Measurements from ENCODE around the gene RAMACL. TPM values are rescaled to one million over a fixed set of nuclear protein-coding genes. Genes with fewer than 3 reads are reported as not detected.

The RAMACL gene
- total RNA-seq, 1 donor from 2014 or later: 4.9 TPM

DNA sequence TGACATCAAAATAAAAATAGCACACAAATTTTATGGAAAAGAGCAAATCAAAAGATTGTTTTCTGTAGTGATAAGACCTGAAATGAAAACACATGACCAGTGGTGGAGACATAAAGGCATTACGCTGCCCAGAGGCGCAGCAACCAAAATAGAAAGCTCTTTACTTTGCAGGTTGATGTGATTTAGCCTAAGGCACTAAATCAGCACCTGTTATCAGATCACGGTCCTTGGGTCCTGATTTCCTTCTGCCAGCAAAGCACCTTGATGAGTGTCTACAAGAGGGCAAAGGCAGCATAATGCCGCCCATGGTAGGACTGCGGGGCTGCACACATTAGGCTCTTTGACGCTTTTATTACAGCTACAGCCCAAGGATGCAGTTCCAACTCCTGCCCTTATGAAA, 19.3 kb upstream of the RAMACL start:
- Mint-ChIP-seq H3K27ac (ENCODE audit: unreplicated experiment) (no peak overlapping the region), H3K4me3 (ENCODE audit: unreplicated experiment) (no peak overlapping the region), H3K9me3 (ENCODE audit: unreplicated experiment) (no peaks in the 10 kb centered on the region), H3K36me3 (ENCODE audit: low read depth, unreplicated experiment) (peaks cover 19% of the 10 kb centered on the region), H3K27me3 (ENCODE audit: unreplicated experiment) (peaks cover 5% of the 10 kb centered on the region), H3K4me1 (ENCODE audit: unreplicated experiment) (peaks cover 47% of the 10 kb centered on the region)
- TF ChIP-seq, protein P1, sequence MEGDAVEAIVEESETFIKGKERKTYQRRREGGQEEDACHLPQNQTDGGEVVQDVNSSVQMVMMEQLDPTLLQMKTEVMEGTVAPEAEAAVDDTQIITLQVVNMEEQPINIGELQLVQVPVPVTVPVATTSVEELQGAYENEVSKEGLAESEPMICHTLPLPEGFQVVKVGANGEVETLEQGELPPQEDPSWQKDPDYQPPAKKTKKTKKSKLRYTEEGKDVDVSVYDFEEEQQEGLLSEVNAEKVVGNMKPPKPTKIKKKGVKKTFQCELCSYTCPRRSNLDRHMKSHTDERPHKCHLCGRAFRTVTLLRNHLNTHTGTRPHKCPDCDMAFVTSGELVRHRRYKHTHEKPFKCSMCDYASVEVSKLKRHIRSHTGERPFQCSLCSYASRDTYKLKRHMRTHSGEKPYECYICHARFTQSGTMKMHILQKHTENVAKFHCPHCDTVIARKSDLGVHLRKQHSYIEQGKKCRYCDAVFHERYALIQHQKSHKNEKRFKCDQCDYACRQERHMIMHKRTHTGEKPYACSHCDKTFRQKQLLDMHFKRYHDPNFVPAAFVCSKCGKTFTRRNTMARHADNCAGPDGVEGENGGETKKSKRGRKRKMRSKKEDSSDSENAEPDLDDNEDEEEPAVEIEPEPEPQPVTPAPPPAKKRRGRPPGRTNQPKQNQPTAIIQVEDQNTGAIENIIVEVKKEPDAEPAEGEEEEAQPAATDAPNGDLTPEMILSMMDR (IDR thresholded peaks at IDR 0.05; ENCODE audit: unreplicated experiment): no peak
- no peak for DNase-seq (ENCODE audit: low spot score)

GRCh38 chr6:166604911-166605310, 18.4 kb upstream of the RAMACL start:
- no peak for DNase-seq (ENCODE audit: low spot score)
- no peaks in the 10 kb centered on the region for H3K9me3 Mint-ChIP-seq (ENCODE audit: unreplicated experiment)
- H3K27ac Mint-ChIP-seq (ENCODE audit: unreplicated experiment): peak overlapping the region; percentile 52
- TF ChIP-seq, protein P1 (IDR thresholded peaks at IDR 0.05; ENCODE audit: unreplicated experiment): no peak
- H3K4me3 Mint-ChIP-seq (ENCODE audit: unreplicated experiment): no peak overlapping the region
- peaks cover 19% of the 10 kb centered on the region for H3K36me3 Mint-ChIP-seq (ENCODE audit: low read depth, unreplicated experiment)
- H3K27me3 Mint-ChIP-seq (ENCODE audit: unreplicated experiment): peaks cover 4% of the 10 kb centered on the region
- peaks cover 46% of the 10 kb centered on the region for H3K4me1 Mint-ChIP-seq (ENCODE audit: unreplicated experiment)

GRCh38 chr6:166604328-166604727, 17.9 kb upstream of the RAMACL start:
- Mint-ChIP-seq H3K4me3 (ENCODE audit: unreplicated experiment) (no peak overlapping the region), H3K27ac (ENCODE audit: unreplicated experiment) (no peak overlapping the region), H3K27me3 (ENCODE audit: unreplicated experiment) (peaks cover 3% of the 10 kb centered on the region), H3K4me1 (ENCODE audit: unreplicated experiment) (peaks cover 50% of the 10 kb centered on the region), H3K36me3 (ENCODE audit: low read depth, unreplicated experiment) (peaks cover 20% of the 10 kb centered on the region), H3K9me3 (ENCODE audit: unreplicated experiment) (no peaks in the 10 kb centered on the region)
- TF ChIP-seq, protein P1 (IDR thresholded peaks at IDR 0.05; ENCODE audit: unreplicated experiment): no peak
- DNase-seq (ENCODE audit: low spot score): no peak

GRCh38 chr6:166603043-166603690, 16.7 kb upstream of the RAMACL start:
- Mint-ChIP-seq H3K27me3 (ENCODE audit: unreplicated experiment) (no peaks in the 10 kb centered on the region), H3K4me3 (ENCODE audit: unreplicated experiment) (peak overlapping the region; percentile 53), H3K4me1 (ENCODE audit: unreplicated experiment) (peaks cover 50% of the 10 kb centered on the region), H3K27ac (ENCODE audit: unreplicated experiment) (no peak overlapping the region), H3K9me3 (ENCODE audit: unreplicated experiment) (no peaks in the 10 kb centered on the region), H3K36me3 (ENCODE audit: low read depth, unreplicated experiment) (peaks cover 29% of the 10 kb centered on the region)
- TF ChIP-seq, protein P1 (IDR thresholded peaks at IDR 0.05; ENCODE audit: unreplicated experiment): no peak
- no peak for DNase-seq (ENCODE audit: low spot score)

DNA sequence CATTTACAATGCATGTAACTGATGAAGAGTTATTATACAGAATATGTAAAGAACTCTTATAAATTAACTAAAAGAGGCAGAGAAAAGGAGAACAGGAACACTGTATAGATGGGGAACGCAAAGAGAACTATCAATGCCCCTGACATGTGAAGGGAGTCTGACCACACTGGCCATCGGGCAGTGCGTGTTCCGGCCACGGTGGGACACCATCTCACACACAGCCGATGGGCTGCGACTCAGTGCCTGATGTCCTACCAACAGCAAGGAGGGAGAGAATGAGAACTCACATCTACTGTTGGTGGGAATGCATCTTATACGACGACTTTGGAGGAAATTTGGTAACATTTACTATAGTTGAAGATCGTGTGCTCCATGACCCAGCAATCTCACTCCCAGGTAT, 15.5 kb upstream of the RAMACL start:
- TF ChIP-seq, protein P1 (IDR thresholded peaks at IDR 0.05; ENCODE audit: unreplicated experiment): no peak
- Mint-ChIP-seq H3K27ac (ENCODE audit: unreplicated experiment) (no peak overlapping the region), H3K4me3 (ENCODE audit: unreplicated experiment) (no peak overlapping the region), H3K9me3 (ENCODE audit: unreplicated experiment) (no peaks in the 10 kb centered on the region), H3K27me3 (ENCODE audit: unreplicated experiment) (no peaks in the 10 kb centered on the region), H3K36me3 (ENCODE audit: low read depth, unreplicated experiment) (peaks cover 38% of the 10 kb centered on the region), H3K4me1 (ENCODE audit: unreplicated experiment) (peaks cover 52% of the 10 kb centered on the region)
- DNase-seq (ENCODE audit: low spot score): no peak

Data from endothelial cell (in vitro differentiated cells).